DMS153 (cell line): ENCODE results near the gene KRT85.

Experiments used
- DNase-seq: peaks from one replicate; lab custom pipeline; 2025; lab: John Stamatoyannopoulos, UW

KRT85 gene

DNA sequence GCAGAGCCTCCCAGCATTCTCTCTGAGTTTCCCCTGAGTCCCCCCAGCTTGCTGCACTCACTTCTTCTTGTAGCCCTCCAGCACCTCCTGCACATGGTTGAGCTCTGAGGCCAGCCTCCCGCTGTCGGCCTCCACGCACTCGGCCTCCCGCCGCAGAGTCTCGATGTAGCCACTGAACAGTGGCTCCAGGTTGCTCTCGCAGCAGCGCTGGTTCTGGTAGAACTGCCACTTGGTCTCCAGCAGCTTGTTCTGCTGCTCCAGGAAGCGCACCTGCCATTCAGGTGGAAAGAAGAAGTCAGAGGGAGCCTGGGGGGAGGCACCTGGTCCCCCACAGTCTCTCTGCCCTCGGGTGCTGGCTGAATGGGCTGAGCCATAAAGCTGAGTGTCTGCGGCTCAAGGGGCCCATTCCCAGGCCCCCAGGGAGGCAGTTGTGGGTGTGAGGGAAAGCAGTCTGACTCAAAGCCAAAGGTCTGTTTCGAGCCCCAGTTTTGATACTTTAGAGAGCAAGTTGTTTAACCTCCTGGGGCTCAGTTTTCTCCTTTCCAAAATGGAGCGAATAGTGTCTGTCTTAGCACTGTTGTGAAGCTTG, 2.3 kb downstream of the KRT85 start:
- DNase-seq, result no peak

DNA sequence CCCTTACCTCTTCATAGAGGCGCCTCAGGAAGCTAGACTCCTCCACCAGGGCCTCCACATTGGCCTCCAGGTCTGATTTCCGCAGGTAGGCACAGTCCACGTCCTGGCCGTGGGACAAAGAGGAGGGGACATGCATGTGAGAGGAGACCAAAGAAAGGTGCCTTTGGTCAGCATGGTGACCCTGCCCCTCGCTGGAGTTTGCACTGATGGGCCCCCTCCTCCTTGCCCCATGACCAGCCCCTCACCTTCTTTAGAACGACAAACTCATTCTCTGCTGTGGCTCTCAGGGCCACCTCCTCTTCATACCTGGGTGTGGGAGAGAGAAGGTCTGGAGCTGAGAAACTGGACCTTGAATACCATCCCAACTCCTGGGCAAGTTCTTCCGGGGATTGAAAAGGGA, 3.2 kb downstream of the KRT85 start:
- no peak for DNase-seq

DNA sequence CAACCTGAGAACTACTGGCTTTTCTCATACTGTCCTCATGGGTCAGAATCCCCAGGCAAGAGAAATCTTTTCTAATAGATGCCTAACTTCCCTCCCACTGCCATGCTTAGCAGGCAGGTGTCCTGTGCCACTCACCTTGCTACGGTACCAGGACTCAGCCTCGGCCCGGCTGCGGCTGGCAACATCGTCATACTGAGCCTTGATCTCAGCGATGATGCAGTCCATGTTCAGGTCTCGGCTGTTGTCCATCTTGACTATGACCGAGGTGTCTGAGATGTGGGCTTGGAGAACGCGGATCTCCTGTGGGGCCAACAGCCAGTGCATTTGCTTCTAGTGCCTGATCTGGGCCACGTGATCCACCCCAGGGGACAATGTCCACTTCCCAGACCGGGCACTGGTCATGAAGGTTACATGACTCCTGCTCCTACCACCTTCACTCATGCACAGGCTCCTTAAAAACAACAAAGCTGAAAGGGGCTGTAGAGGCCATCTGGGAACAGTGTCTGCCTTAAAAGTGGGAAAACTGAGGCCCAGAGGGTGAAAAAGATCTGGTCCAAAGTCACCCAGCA, 4.1 kb downstream of the KRT85 start:
- DNase-seq, result no peak

DNA sequence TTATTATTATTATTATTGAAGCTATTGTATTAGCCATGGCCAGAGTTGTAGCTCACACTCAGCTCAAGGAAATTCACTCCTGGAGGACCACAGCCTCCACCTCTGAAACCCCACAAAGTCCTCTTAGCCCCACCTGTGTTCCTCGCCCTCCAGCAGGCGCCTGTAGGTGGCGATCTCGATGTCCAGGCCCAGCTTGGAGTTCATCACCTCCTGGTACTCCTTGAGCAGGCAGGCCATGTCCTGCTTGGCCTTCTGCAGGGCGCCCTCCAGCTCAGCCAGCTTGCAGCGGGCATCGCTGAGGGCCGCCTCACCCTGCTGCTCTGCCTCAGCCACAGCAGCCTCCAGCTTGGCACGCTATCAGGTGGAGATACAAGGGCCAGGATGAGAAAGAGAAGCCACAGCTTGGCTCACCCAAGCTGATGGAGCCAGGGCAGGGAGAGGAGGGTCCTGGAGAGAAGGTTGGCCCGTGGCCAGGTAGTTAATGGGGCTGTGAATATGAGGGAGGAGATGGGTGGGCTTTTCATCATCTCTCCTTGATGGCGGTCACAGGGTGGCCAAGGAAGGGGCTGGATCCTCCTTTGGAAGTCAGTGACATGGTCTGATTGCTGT, 5.1 kb downstream of the KRT85 start:
- DNase-seq, result no peak

DNA sequence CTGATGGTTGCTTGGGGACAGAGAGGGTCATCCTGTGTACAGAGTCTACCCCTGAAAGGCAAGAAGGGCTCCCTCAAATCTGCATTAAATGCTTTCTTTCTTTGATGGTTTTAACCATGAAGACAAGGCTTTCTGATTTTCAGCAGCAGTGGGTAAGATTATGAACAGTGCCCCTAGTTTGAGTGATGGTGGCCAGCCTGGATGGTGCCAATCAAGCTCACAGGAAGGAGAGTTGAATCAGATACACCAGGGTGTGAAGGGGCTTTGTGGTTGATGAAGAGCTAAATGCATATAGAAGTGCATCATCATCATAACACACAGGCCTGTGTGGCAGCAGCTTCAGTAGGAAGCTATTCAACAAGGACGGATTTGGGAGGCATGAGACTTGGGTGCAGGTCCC, 5.7 kb downstream of the KRT85 start:
- DNase-seq, result no peak

DNA sequence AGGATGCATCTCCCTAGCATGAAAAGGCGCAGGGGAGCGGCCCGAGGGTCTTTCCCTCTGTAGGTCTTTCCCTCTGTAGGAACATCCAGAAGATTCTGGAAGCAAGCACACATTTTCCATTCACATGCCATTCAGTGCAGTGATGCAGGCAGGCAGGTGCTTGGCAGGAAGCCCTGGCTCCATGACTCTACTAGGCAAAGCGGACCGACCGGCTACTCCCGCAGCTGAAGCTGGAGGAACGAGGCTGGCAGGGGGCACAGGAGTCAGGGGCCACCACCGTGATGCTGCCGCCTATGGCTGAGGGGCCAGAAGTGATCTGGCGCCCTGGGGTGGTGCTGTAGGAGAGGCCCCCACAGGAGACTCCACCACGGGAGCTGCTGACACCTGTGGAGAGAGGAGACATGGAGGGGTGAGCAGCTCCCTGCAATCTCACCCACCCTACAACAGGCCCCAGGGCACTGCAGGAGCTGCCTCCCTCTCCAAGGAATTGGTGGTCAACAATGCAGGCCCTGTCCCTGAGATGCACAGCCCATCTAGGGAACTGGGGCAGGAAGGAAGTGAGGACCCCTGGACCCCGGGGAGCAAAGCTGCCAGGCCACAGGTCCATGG, 6.5 kb downstream of the KRT85 start:
- DNase-seq, result no peak

DNA sequence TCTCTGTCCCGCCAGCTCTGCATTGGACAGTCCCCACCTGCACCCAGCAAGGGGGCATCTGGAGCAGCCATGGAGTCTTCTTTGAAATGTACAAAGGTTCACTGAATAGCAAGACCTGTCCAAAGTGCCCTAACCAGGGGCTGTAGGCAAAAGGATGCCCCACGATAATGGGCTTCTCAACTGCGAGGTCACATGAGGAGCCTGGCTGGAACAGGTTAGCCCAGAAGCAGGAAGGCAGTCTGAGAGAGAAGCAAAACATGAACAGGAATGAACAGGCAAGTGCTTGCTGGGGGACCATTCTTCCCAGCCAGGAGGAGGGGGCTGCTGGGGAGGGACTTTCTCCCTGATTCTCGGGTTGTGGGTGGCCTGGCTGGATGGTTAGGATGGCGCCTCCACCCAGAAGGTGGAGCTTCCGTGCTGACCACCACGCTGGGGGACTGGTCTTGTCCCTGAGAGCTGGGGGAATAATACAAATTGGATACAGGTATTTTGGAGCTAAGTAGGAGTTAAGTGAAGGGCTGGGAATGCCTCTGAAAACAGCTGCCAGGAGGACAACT, 7.1 kb downstream of the KRT85 start:
- no peak for DNase-seq

DNA sequence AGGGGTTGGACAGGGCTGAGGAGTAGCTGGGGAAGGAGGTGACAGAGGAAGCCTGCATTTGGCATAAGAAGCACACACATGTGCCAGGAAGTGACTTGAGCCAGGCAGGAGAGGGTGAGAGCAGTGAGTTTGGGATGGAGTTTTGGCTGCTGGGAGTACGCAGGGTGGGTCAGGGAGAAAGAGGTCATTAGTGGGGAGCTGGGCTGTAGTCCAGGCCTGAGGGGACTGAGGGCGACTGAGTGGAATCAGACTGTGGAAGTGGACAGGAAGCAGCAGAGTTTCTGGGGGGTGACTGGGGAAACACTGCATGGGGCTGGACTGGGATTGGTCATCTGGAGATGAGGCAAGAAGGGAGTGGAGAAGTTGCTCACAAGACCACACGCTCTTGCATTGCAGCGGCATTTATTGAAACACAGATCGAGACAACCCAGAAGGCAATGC, 7.6 kb downstream of the KRT85 start:
- DNase-seq, result no peak

DNA sequence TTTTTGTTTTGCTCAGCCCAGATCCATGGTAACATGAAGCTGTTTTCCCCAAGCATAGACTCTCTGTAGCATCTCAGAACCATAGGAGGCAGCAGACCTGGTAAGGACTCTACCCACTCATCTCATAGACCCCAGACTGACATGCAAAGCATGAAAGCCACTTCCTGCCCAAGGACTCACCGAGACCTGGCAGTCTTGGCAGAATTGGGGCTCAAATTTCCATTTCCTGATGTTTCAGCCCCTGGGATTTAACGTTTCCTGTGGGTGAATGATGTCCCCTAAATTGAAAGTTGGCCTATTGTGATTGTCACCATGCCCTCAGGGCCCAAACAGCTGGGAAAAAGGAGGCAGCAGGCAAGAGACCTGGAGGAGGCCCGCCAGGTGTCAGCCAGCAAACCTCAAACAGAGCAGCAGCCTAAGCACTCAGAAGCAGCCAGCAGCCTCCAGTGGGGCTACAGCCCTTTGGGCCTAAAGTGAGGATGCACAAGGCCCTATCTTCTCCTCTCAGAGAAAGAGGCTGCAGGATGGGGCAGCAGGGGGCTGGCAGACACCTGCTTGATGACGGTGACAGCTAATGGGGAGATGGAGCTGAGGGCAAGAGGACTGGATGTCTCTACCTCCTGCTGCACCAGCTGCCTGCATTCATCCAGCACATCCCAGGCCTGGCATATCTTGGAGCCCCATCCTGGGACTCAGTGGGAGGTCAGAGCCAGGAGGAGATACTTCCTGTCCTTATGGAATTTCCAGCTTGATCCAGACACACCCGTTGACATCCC, 8.5 kb downstream of the KRT85 start:
- DNase-seq, result no peak

DNA sequence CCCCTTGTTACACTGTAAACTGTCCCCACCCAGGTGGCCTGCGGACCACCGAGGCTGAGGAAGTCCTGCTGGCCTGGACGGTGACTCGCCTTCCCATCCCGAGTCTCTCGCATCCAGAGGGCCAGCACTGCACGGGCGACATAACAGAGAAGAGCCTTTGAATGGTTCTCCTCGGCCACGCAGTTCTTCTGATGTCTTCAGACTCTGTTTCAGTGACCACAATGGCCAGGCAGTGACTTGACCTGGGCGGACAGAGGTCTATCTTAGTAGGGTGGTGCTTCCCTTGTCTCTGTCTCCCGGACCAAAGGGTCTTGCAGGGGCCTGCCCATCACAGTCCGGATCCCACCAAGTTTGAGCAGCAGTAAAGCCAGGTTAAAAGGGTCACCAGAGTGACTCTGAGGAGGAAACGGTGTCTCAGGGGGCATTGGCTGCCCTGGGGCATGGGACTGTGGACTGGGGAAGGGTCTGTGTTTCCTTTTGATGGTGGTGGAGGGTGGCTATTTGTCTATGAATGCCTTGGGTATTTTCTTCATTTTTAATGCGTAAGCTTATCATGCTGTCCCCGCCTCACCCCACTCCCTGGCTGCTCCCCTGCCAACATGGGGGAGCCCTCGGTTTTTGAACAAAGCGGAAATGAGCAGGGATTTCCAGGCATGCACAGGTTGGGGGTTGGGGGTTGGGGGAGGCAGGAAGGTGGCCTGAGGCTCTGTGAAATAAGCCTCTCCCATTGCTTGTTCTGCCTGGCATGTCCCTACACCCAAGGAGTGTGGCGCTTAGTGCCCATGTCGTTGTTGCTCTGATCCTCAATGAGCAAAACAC, 10.3 kb downstream of the KRT85 start:
- DNase-seq, result no peak

DNA sequence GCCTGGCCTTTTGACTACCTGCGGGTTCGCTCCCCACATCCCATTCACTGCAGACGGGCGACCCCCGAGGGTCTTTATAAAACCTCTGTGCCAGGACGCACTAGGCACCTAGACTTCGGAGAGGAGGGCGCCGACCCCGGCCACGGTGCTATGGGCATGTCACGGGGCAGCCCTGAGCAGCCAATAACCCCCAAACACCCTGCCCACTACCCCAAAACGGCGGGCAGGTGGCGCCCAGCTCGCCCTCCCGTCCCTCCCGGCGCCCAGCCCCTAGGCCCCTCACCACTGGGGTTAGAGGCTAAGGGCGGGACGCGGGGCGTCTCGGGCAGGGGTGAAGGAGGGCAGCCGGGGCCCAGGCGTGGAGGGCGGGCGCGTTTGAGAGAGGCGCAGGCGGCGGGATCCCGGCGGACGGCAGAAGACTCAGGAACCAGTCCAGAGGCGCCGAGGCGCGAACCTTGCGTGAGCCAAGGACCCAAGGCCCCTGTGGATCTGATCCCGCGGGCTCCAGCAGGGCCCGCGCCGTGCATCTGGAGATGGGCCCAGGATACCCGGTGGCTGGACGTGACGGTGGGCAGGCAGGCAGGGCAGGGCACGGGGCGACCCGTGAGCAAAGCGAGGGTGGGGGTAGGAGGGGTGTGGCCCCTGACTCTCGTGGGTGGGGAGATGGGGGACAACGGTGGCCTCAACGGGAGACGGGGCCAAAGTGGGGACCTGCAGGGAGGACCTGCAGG, 11.1 kb downstream of the KRT85 start:
- no peak for DNase-seq

DNA sequence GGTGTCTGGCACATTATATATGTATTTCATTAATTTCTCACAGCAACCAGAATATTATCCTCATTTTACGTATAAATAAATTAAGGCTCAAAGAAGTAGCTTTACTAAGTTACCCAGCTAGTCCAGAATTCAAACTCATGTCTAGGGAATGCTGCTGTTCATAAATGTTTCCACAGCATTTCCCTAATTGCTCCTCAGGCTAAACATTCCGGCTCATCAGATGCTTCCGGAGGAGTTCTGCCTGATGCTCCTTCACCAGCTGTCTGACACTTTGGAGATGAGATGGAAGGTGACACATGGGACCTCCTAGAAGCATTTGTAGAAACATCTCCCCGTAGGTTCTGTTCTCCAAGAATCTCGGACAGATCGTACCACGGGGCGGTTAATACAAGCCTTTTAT, 12.1 kb downstream of the KRT85 start:
- DNase-seq, result no peak

DNA sequence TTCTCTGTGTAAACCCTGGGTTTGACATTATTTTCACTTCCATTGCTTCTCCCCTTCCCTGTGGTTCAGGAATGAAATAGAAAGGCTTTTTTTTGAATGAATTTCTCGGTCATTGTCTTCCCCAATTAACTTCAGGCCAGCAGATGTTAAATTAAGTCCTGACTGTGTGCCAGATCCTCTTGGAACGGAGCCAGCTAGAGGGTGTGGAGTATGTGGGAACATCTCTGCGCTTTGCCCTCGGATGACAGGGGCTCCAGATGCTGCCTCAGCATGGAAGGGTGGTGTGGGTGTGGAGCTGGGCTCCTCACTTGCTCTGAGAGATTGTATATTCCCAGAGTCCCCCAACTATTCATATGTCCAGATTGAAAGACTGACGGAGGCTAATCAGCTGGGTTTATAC, 13.1 kb downstream of the KRT85 start:
- DNase-seq, result no peak

DNA sequence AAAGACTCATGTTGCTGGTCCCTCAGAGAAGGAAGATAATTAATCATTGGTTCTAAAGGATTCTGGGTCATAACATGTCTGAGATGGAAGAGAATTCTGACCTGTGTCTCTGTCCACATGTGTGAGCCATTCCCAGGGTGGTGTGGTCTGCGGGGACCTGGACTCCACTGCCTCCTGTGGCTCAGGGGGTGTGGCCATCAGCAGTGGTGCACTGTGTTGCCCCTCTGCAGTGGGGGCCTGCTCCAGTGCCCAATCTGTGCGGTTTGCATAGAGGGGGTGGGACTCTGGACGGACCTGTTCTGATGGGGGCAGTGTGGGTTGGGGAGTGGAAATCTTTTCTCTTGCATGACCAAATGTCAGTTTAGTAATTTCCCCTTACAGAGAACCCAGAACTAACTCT, 13.5 kb downstream of the KRT85 start:
- DNase-seq, result no peak

DNA sequence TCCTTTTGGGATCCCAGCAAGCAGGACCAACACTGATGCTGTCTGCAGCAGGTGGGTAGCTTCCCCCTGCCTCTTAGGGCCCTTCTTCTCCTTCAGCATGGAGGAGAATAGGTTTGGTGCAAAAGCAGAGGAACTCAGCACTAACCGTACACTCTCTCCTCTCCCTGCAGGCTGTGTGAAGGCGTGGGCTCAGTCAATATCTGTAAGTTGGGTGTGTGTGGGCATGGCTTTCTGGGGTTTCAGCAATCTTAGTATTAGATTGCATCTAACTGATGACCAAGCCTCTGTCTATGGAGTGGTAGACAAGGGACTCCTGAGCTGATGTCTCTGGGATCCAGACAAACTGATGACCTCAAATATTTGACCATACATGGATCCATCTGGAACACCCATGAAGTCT, 14.3 kb downstream of the KRT85 start:
- DNase-seq, result no peak

DNA sequence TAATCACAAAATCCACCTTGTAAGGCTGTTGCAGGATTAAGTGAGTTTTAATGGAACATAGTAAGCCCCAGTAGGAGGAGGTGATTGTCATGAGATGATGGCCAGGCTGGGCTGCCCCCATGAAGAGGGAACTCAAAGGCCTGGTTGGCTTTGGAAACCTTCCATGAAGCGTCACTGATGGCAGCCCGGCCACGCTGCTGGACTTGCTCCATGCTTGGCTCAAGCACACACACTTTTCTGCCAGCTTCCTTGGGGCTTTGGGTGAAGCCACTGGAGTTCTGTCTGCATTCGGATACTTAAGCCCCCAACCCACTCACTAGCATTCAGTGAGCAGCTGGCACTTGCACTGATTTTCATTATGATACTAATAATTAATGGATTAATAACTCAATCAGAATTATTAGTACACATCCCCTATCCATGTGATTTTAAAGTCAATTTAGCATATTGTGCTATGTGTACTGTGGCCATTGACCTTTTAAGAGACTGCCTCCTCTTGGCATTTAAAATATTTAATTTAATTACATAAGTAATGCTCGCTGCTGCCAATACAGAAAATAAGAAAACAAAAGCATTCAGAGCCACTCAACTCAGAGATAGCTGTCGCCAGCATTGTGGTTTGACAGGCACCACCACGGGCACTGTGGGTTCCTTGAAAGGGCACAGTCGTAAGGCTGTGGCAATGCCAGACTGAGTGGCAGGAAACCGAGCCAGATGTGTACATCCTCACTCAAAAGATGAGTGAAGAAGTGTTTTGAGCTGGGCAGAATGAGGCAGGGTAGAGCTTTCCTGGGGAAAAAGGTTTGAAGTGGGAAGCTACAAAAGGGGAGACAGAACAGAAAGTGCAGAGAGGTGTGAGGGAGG, 15.9 kb downstream of the KRT85 start:
- DNase-seq, result no peak

DNA sequence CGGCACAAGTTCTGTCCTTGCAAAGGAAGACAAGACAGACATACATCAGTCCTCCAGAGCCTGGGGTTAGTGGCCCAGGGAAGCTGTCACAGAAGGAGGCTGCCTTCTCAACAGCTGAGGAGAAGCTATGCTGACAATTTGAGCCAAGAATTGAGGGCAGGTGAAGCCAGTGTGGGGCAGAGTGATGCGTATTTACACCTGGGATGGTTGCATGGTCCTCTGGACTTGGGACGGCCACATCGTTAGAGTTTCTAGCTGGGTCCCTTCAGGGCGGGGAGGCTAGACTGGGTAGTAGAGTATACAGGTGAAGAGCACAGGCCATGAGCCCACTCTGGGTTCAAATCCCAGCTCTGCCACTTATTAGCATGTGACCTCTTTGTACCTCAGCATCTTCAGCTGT, 16.5 kb downstream of the KRT85 start:
- DNase-seq, result no peak

DNA sequence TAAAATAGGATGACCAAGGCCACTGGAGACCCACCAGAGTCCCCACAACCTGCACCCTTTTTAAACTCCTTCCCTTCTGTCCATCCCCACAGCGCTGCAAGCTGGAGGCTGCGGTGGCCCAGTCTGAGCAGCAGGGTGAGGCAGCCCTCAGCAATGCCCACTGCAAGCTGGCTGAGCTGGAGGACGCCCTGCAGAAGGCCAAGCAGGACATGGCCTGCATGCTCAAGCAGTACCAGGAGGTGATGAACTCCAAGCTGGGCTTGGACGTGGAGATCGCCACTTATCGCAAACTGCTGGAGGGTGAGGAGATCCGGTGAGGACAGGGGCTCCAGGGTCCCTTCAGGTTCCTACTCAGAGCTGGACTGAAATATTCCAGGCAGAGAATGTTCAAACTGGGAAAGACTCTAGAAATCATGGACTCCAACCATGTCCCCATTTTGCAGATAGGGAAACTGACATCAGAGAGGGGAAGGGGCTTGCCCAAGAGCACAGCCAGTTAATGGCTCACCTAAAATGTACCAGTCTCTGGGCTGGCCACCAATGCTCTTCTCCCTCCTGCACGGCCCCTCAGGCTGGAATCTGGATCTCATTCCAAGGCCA, 17.2 kb downstream of the KRT85 start:
- no peak for DNase-seq

DNA sequence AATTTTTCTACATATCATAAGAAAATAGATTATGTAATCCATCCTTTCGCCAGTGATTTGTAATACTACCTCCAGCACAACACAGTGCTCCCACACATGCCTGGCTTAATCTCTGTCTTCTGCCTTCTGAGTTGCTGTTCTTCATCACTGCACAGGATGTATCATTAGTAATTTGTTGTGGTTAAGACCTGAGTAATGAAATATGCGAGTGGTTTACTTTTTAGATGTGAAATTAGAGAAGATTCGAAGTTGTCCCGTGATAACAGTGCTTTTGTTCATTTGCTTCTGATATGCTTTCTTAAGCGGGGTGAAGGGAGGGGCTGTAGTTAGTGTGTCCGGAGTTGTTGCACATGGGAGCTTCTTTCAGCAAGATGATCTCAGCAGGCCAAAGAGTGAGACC, 18.1 kb downstream of the KRT85 start:
- DNase-seq, result no peak
